Measurements from ENCODE around the gene SUSD4. TPM values are rescaled to one million over a fixed set of nuclear protein-coding genes. Genes with fewer than 3 reads are reported as not detected.

Gene SUSD4
- total RNA-seq, 1 experiment from 2014 or later = 3.2 TPM

DNA sequence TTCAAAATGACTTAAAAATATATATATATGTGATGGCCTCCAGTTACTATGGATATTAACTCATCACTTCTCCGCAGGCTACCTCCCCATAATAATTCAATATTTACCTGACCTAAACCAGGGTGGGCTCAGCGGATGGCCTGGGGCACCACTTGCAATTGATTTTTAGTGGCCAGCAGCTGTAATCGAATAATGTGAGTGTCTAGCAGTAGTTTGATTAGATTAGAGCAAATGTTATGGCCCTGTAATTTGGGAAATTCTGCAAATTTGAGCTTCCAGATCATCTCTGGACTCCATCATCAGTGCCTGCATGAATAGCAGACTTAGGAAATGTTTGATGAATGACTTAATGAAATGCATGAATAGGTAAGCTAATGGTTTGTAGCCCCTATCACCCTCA is 14.7 kb downstream of the SUSD4 start:
- ChIA-PET POLR2A (ENCODE audit: unreplicated experiment) (interaction anchor here (0.7 kb wide), 2 partner anchors 89 to 172 kb away, joined by 3 to 5 read pairs; no protein-coding TSS in a partner anchor), CTCF (no interaction called here)
- H3F3A ChIP-seq (ENCODE audit: insufficient read depth, low read depth) = no peaks in the 10 kb centered on the region
- H3K79me2 ChIP-seq (ENCODE audit: low read depth) = no peaks in the 10 kb centered on the region
- no peaks in the 10 kb centered on the region for H3K36me3 ChIP-seq (ENCODE audit: low read depth)
- H3K4me1 ChIP-seq (replicated peaks; ENCODE audit: insufficient read depth) = no peaks in the 10 kb centered on the region
- H3K4me3 ChIP-seq = no peak overlapping the region
- TF ChIP-seq CTCF (conservative IDR thresholded peaks at IDR 0.05) = no peak
- no peak for TF ChIP-seq EZH2 (IDR thresholded peaks at IDR 0.05; ENCODE audit: low read depth)
- H2AFZ ChIP-seq = no peak overlapping the region
- no peaks in the 10 kb centered on the region for H4K20me1 ChIP-seq (ENCODE audit: insufficient read depth)
- no peak for DNase-seq
- no peak overlapping the region for H3K27ac ChIP-seq
- intact Hi-C loops (cut with micrococcal nuclease; ENCODE audit: unreplicated experiment) = no loop called here
- H3K9me3 ChIP-seq (ENCODE audit: insufficient read depth, low read depth) = no peaks in the 10 kb centered on the region
- H3K27me3 ChIP-seq (ENCODE audit: insufficient read depth, low read depth) = peaks cover 17% of the 10 kb centered on the region
- no TSS peak for BruUV-seq (replicated peaks)
- no peaks in the 10 kb centered on the region for H3K9me2 ChIP-seq (ENCODE audit: insufficient read depth)
- no peak overlapping the region for H3K4me2 ChIP-seq

DNA sequence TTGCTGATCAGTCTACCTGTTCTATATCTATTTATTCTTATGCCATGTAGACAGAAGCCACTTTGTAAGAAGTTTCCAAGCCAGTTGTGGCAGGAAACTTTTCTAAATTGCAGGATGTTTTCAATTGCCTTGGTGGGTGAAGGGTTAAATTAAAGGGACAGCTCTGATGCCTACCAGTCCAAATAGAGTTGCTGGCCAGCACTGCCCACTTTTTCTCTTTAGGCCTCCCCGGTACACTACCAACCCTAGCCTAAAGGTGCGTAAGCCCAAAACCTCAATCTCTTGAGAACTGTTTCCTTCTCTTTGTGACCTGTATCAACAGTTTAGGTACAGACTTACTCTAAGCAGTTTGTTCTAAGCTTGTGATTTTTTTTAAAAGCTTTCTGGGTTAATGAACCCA is 15.5 kb downstream of the SUSD4 start:
- TF ChIP-seq CTCF (conservative IDR thresholded peaks at IDR 0.05) = no peak
- TF ChIP-seq EZH2 (IDR thresholded peaks at IDR 0.05; ENCODE audit: low read depth) = no peak
- H3K79me2 ChIP-seq (ENCODE audit: low read depth) = no peaks in the 10 kb centered on the region
- BruUV-seq (replicated peaks) = no TSS peak
- intact Hi-C loops (cut with micrococcal nuclease; ENCODE audit: unreplicated experiment) = no loop called here
- ChIA-PET CTCF (no interaction called here), POLR2A (ENCODE audit: unreplicated experiment) (interaction anchor here (0.7 kb wide), 1 partner anchor 171 kb away, joined by 5 read pairs; no protein-coding TSS in a partner anchor)
- DNase-seq = no peak
- no peaks in the 10 kb centered on the region for H3K4me1 ChIP-seq (replicated peaks; ENCODE audit: insufficient read depth)
- no peaks in the 10 kb centered on the region for H3K36me3 ChIP-seq (ENCODE audit: low read depth)
- H3K27me3 ChIP-seq (ENCODE audit: insufficient read depth, low read depth) = peaks cover 9% of the 10 kb centered on the region
- no peaks in the 10 kb centered on the region for H3K9me3 ChIP-seq (ENCODE audit: insufficient read depth, low read depth)
- H4K20me1 ChIP-seq (ENCODE audit: insufficient read depth) = no peaks in the 10 kb centered on the region
- no peaks in the 10 kb centered on the region for H3K9me2 ChIP-seq (ENCODE audit: insufficient read depth)
- H3K4me3 ChIP-seq = no peak overlapping the region
- no peak overlapping the region for H3K27ac ChIP-seq
- no peak overlapping the region for H3K4me2 ChIP-seq
- no peak overlapping the region for H2AFZ ChIP-seq
- no peaks in the 10 kb centered on the region for H3F3A ChIP-seq (ENCODE audit: insufficient read depth, low read depth)

DNA sequence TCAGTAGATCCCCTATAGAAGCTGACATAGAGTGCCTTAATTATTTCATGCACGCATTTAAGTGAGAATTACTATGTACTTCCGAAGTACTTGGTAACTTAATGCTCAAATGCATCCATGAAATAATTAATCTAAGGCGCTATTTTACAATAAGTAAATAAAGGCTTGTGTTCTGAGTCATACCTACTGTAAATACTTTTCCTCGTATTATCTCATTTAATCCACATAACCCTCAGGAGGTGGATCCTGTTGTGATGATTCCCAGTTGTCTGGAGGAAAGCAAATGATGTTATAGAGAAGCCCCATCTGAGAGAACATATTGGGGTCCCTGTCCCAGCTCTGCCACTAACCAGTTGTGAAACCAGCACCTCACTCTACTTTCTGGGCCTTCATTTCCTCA is 16.4 kb downstream of the SUSD4 start:
- CTCF ChIA-PET = no interaction called here
- intact Hi-C loops (cut with micrococcal nuclease; ENCODE audit: unreplicated experiment) = no loop called here
- no peak overlapping the region for H3K27ac ChIP-seq

More for the DNA sequence above, 16.4 kb downstream of the SUSD4 start:
- DNase-seq = no peak
- Histone ChIP-seq H3K9me3 (ENCODE audit: insufficient read depth, low read depth) (no peaks in the 10 kb centered on the region), H3K36me3 (ENCODE audit: low read depth) (no peaks in the 10 kb centered on the region), H3K79me2 (ENCODE audit: low read depth) (no peaks in the 10 kb centered on the region), H2AFZ (no peak overlapping the region), H3K4me1 (replicated peaks; ENCODE audit: insufficient read depth) (no peaks in the 10 kb centered on the region), H3K4me3 (no peak overlapping the region), H3K4me2 (no peak overlapping the region), H3K9me2 (ENCODE audit: insufficient read depth) (no peaks in the 10 kb centered on the region), H4K20me1 (ENCODE audit: insufficient read depth) (no peaks in the 10 kb centered on the region), H3K27me3 (ENCODE audit: insufficient read depth, low read depth) (0 out of 2 replicates have a peak, but pooled peaks cover under 1% of the 10 kb centered on the region), H3F3A (ENCODE audit: insufficient read depth, low read depth) (no peaks in the 10 kb centered on the region)
- no TSS peak for BruUV-seq (replicated peaks)
- POLR2A ChIA-PET (ENCODE audit: unreplicated experiment) = no interaction called here
- TF ChIP-seq EZH2 (IDR thresholded peaks at IDR 0.05; ENCODE audit: low read depth) = no peak
- no peak for TF ChIP-seq CTCF (conservative IDR thresholded peaks at IDR 0.05)

Measured in PC-9 (cell line).